Fibroblast of lung (primary cell): Measurements from ENCODE around the gene CHURC1. TPM values are rescaled to one million over a fixed set of nuclear protein-coding genes. Genes with fewer than 3 reads are reported as not detected.

Source experiments
- DNase-seq, 2 donors: peaks; one replicate each; pipeline versions ENCODE4 v3.0.0 to v3.0.0-alpha.2; 2010; ENCODE audit warnings: low read depth in 2 of 2
- H2AFZ ChIP-seq: 2 replicates; pipeline ENCODE4 v1.5.1; 2012; ENCODE audit warnings: low read length, control low read depth, inconsistent platforms
- H3K27ac ChIP-seq: 2 replicates; pipeline ENCODE4 v1.5.1; 2011; ENCODE audit warnings: low read length, control low read depth; ENCODE audit not compliant: insufficient read depth
- H3K27me3 ChIP-seq: 2 replicates; pipeline ENCODE4 v1.5.1; 2011; ENCODE audit warnings: mild to moderate bottlenecking, low read length; ENCODE audit not compliant: control insufficient read depth, insufficient read depth
- H3K36me3 ChIP-seq: 2 replicates; pipeline ENCODE4 v1.5.1; 2011; ENCODE audit warnings: low read length; ENCODE audit not compliant: control insufficient read depth, insufficient read depth
- H3K4me1 ChIP-seq: 2 replicates; pipeline ENCODE4 v1.5.1; 2011; ENCODE audit warnings: low read length; ENCODE audit not compliant: control insufficient read depth, insufficient read depth; ENCODE audit errors: extremely low read depth
- H3K4me2 ChIP-seq: 2 replicates; pipeline ENCODE4 v1.5.1; 2011; ENCODE audit warnings: low read length, control low read depth; ENCODE audit not compliant: insufficient read depth; ENCODE audit errors: extremely low read depth
- H3K4me3 ChIP-seq, 4 experiments: fragments of 200-600 bp in 1 of 4; sonication (generic) in 1 of 4; replicated peaks in 1 of 4; 2 replicates each; pipeline ENCODE4 v1.5.1; 2011 to 2016; ENCODE audit warnings: low read length in 4 of 4, low read depth in 3 of 4, mild to moderate bottlenecking in 3 of 4, control low read depth in 2 of 4, inconsistent platforms in 1 of 4, mixed read lengths in 1 of 4; ENCODE audit not compliant: insufficient read depth in 1 of 4; ENCODE audit errors: control extremely low read depth in 1 of 4
- H3K79me2 ChIP-seq: 2 replicates; pipeline ENCODE4 v1.5.1; 2012; ENCODE audit warnings: mild to moderate bottlenecking, low read length, inconsistent platforms; ENCODE audit not compliant: control insufficient read depth, insufficient read depth
- H3K9ac ChIP-seq: 2 replicates; pipeline ENCODE4 v1.5.1; 2011; ENCODE audit warnings: mild to moderate bottlenecking, low read length, control low read depth; ENCODE audit not compliant: insufficient read depth
- H3K9me3 ChIP-seq: 2 replicates; pipeline ENCODE4 v1.5.1; 2012; ENCODE audit warnings: low read depth, low read length; ENCODE audit not compliant: control insufficient read depth, insufficient read depth
- H4K20me1 ChIP-seq: 2 replicates; pipeline ENCODE4 v1.5.1; 2011; ENCODE audit warnings: low read length; ENCODE audit not compliant: control insufficient read depth, insufficient read depth; ENCODE audit errors: extremely low read depth
- CTCF ChIP-seq, 2 donors: IDR thresholded peaks in 1 of 2; conservative IDR thresholded peaks in 1 of 2; 1 replicate in 1 of 2; 2 replicates in 1 of 2; pipeline ENCODE4 v1.5.1; 2011 to 2012; ENCODE audit warnings: low read length in 2 of 2, control low read depth in 1 of 2, inconsistent platforms in 1 of 2, low read depth in 1 of 2, mild to moderate bottlenecking in 1 of 2
- EZH2 ChIP-seq: IDR thresholded peaks from 2 replicates; pipeline ENCODE4 v1.5.1; 2012; ENCODE audit warnings: low read length, control low read depth, mild to moderate bottlenecking; ENCODE audit errors: missing control alignments
- polyA plus RNA-seq, 2 donors: library from polyadenylated mRNA; depleted of rRNA in 1 of 2; stranded (reverse) in 1 of 2; unstranded in 1 of 2; fragments of >200 nt; gene quantifications; 2 replicates each; pipeline ENCODE4 v1.2.1, GENCODE V29; 2011 to 2012; ENCODE audit warnings: missing spikeins in 1 of 2
- total RNA-seq: library from RNA; depleted of rRNA; stranded (reverse); fragments of >200 nt; gene quantifications from 2 replicates; pipeline ENCODE4 v1.2.1, GENCODE V29; 2014

The CHURC1 gene
- total and polyA plus RNA-seq, 2 donors (not counting 1 experiment from before 2014, with no cell fraction given) = 38.6 to 89.5 TPM

- Histone ChIP-seq H3K9ac (no peak overlapping the region), H3K27ac (no peak overlapping the region), H3K27me3 (no peaks in the 10 kb centered on the region), H2AFZ (no peak overlapping the region), H3K36me3 (no peaks in the 10 kb centered on the region), H3K4me1 (peaks cover 7% of the 10 kb centered on the region), H3K9me3 (no peaks in the 10 kb centered on the region), H3K4me2 (no peak overlapping the region), H3K4me3 (no peak overlapping the region), H4K20me1 (no peaks in the 10 kb centered on the region), H3K79me2 (peaks cover 34% of the 10 kb centered on the region)
- no peak for DNase-seq
- TF ChIP-seq CTCF (conservative IDR thresholded peaks at IDR 0.05 in 1 of 2, IDR thresholded peaks at IDR 0.05 in 1 of 2; ENCODE audit: low read depth in 1 of 2, low read length in 2 of 2) (no peak), EZH2 (no peak)
Observed at GRCh38 chr14:64919618-64920017, 5.4 kb downstream of the CHURC1 start.

GRCh38 chr14:64920465-64920864 lies 6.2 kb downstream of the CHURC1 start:
- Histone ChIP-seq H3K4me3 (no peak overlapping the region), H3K4me2 (no peak overlapping the region), H3K9me3 (no peaks in the 10 kb centered on the region), H3K27me3 (no peaks in the 10 kb centered on the region), H3K27ac (no peak overlapping the region), H3K4me1 (peaks cover 4% of the 10 kb centered on the region), H4K20me1 (no peaks in the 10 kb centered on the region), H2AFZ (no peak overlapping the region), H3K36me3 (no peaks in the 10 kb centered on the region), H3K9ac (no peak overlapping the region), H3K79me2 (peaks cover 25% of the 10 kb centered on the region)
- no peak for DNase-seq
- TF ChIP-seq CTCF (conservative IDR thresholded peaks at IDR 0.05 in 1 of 2, IDR thresholded peaks at IDR 0.05 in 1 of 2; ENCODE audit: low read depth in 1 of 2, low read length in 2 of 2) (no peak), EZH2 (no peak)

GRCh38 chr14:64923015-64923414 lies 8.8 kb downstream of the CHURC1 start:
- no peaks in the 10 kb centered on the region for H4K20me1 ChIP-seq
- TF ChIP-seq CTCF (conservative IDR thresholded peaks at IDR 0.05 in 1 of 2, IDR thresholded peaks at IDR 0.05 in 1 of 2; ENCODE audit: low read depth in 1 of 2, low read length in 2 of 2) (no peak), EZH2 (no peak)
- peaks cover 2% of the 10 kb centered on the region for H3K36me3 ChIP-seq
- no peaks in the 10 kb centered on the region for H3K9me3 ChIP-seq
- H3K27me3 ChIP-seq = no peaks in the 10 kb centered on the region
- no peak overlapping the region for H3K27ac ChIP-seq
- no peak overlapping the region for H3K4me2 ChIP-seq
- H2AFZ ChIP-seq = no peak overlapping the region
- no peak overlapping the region for H3K4me3 ChIP-seq
- peaks cover 2% of the 10 kb centered on the region for H3K4me1 ChIP-seq
- H3K79me2 ChIP-seq = peaks cover 9% of the 10 kb centered on the region
- no peak overlapping the region for H3K9ac ChIP-seq
- no peak for DNase-seq
